HG02938 (cell line): ENCODE measurements around the gene RAB5IF.

Source experiments
- ATAC-seq: cut with Tn5 transposase; IDR thresholded peaks from one replicate; pipeline ENCODE4 v1.9.1; 2021; ENCODE audit warnings: mild to moderate bottlenecking, moderate library complexity; ENCODE audit not compliant: unreplicated experiment

RAB5IF gene

DNA sequence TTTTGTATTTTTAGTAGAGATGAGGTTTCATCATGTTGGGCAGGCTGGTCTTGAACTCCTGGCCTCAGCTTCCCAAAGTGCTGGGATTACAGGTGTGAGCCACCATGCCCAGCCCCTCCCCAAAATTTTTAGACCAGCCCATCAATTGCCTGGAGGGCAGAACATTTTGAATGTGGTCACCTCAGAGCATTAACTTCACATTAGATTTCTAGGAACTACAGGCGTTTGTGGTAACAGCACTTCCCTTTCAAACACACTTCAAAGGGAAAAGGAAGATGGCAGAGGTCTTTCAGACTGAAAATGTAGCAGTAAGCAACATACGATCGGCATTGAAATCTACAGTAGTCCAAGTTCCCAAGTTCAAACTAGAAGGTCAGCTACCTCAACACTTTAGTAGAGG lies 52.7 kb downstream of the RAB5IF start:
- ATAC-seq: no peak
